HG03039 (cell line): ENCODE measurements around the gene UBE4B.

ENCODE experiments used
- ATAC-seq: cut with Tn5 transposase; IDR thresholded peaks from one replicate; pipeline ENCODE4 v1.9.1; 2021; ENCODE audit warnings: mild to moderate bottlenecking, moderate library complexity; ENCODE audit not compliant: unreplicated experiment

Gene UBE4B

DNA sequence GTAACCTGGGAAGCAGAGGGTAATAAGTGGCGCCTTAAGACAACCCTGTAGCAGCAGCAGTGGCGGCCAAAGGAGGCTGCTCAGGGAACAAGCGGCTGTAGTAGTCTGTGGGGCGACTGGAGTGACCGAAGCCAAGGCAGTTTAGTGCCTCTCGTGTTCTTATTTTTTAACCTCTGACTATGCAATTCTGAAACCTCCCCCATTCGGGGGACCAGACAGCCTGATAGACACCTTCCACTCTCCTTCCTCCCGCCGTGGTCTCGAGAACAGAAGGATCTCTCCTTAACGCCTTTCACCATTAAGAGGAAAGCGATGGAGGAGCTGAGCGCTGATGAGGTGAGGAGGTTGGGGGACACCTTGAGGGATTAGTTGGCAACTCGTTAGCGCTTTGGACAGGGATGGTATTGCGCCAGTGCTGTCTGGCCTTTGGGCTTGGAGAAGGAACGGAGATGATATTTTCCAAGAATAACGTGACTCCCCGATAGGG, 644 bp downstream of the UBE4B start:
- peak; percentile 2 for ATAC-seq

DNA sequence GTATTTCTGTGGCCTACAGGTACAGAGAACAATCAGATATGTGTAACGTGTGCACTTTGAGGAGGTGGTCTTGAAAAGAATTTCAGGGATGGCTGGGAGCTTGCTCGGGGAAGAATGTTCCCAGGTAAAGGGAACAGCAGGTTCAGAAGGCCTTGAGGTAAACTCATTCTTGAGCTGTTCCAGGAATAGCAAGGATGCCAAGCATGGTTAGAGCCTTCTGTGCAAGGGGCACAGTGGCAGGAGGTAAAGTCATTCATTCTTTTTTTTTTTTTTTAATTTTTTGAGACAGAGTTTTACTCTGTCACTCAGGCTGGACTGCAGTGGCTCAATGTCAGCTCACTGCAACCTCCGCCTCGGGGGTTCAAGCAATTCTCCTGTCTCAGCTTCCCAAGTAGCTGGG, 10.0 kb downstream of the UBE4B start:
- ATAC-seq, result no peak

GRCh38 chr1:10045480-10046355, 13.0 kb downstream of the UBE4B start:
- no peak for ATAC-seq

- ATAC-seq, result no peak
These were observed 13.8 kb downstream of the UBE4B start for GRCh38 chr1:10046356-10047085.

- no peak for ATAC-seq
These were observed 15.8 kb downstream of the UBE4B start for GRCh38 chr1:10048601-10049000.

DNA sequence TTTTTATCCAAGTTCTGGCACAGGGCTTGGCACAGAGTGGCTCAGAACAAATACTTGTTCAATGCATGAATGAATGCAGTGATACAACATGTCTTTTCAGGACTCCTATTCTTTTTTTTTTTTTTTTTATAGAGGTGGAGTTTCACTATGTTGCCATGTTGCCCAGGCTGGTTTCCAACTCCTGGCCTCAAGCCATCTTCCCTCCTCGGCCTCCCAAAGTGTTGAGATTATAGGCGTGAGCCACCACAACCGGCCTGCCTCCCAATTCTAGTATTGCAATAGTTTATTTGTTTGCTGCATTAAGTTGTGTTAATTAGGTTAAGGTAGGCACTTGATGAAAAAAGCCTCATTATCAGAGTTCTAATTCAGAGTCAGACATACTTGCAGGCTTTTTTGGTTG, 17.9 kb downstream of the UBE4B start:
- no peak for ATAC-seq

DNA sequence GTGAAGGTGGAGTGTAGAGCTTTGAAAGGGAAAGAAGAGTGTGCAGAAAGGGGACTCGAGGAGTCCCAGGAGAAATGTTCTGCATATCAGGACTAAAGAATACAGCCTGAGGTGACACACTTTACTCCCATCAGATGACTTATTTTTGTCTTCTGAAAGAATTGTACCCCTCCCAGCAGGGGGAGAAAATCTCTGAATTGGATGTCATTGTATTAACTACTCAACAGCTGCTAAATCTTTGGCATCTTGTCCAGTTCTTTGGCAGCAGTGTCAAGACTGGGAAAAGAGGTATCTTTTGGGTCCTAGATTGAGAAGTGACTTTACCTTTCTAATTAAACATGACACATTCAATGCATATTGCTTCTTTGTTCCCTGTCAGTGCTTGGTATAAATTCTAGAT, 18.9 kb downstream of the UBE4B start:
- no peak for ATAC-seq

DNA sequence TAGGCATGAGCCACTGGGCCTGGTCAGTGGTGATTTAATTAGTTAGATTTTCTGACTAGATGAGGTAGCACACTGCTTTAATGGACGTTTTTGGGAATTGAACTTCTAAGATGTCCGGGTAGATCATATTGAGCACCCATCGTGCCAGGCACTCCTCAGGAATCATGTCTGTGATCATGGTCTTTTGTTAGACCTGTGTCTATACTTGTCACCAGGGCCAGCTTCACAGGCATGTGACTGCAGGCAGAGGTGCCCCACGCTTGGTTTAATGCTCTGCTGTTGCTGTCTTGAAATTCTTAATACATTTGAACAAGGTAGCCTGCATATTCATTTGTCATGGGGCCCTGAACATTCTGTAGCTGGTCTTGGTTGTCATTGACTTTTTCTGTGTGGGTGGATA, 19.6 kb downstream of the UBE4B start:
- no peak for ATAC-seq

GRCh38 chr1:10054465-10054864, 21.7 kb downstream of the UBE4B start:
- no peak for ATAC-seq

GRCh38 chr1:10056599-10056987, 23.8 kb downstream of the UBE4B start:
- no peak for ATAC-seq

DNA sequence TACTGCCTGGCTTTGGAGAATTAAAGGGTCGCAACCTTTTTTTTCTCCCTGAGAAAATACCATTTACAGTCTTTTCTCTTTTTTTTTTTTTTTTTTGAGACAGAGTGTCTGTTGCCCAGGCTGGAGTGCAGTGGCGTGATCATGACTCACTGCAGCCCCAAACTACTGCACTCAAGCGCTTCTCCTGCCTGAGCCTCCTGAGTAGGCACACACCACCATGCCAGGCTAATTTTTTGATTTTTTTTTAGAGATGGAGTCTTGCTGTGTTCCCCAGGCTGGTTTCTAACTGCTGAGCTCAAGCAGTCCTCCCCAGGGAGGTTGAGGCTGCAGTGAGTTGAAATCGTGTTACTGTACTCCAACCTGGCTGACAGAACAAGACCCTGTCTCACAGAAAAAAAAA, 24.6 kb downstream of the UBE4B start:
- no peak for ATAC-seq

GRCh38 chr1:10057796-10058195, 25.0 kb downstream of the UBE4B start:
- ATAC-seq, result no peak

DNA sequence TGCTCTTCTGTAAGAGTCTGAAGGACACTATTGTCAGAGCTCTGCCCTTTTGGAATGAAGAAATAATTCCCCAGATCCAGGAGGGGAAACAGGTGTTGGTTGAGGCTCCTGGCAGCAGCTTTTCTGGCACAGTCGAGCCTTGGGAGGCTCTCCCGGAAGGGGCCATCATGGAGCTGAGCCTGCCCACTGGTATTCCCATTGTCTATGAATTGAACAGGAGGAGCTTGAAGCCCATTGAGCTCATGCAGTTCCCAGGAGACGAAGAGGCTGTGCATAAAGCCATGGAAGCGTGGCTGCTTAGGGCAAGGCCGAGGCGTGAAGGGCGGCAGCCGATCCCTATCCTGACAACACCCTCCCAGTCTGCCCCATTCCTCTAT, 26.6 kb downstream of the UBE4B start:
- ATAC-seq, result no peak

- ATAC-seq, result no peak
These were observed 27.7 kb downstream of the UBE4B start for GRCh38 chr1:10060311-10061100.

DNA sequence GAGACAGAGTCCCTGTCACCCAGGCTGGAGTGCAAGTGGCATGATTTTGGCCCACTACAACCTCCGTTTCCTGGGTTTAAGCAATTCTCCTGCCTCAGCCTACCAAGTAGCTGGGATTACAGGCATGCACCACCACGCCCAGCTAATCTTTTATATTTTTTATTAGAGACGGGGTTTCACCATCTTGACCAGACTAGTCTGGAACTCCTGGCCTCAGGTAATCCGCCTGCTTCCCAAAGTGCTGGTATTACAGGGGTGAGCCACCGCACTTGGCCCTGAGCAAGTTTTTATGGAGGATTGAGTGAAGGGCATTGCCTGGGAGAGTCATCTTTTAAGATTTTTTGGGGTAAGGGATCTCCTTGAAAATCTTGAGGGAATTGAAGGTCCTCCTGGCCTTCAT, 28.5 kb downstream of the UBE4B start:
- no peak for ATAC-seq

- ATAC-seq, result no peak
These were observed 31.1 kb downstream of the UBE4B start for GRCh38 chr1:10063878-10064277.

- no peak for ATAC-seq
These were observed 31.9 kb downstream of the UBE4B start for GRCh38 chr1:10064416-10065343.

GRCh38 chr1:10065344-10065685, 32.6 kb downstream of the UBE4B start:
- no peak for ATAC-seq

GRCh38 chr1:10065760-10066159, 33.0 kb downstream of the UBE4B start:
- ATAC-seq, result no peak

GRCh38 chr1:10068605-10069294, 36.0 kb downstream of the UBE4B start:
- no peak for ATAC-seq
